ENCODE results near the gene CLCNKA.
A peak's percentile ranks its signal among the peaks of the same experiment; 100 is the strongest.
"Not testable (repeated sequence)": the region's sequence is repeated elsewhere in the genome, so short reads cannot be mapped to it uniquely, and the experiment has no call there.

Gene CLCNKA

DNA sequence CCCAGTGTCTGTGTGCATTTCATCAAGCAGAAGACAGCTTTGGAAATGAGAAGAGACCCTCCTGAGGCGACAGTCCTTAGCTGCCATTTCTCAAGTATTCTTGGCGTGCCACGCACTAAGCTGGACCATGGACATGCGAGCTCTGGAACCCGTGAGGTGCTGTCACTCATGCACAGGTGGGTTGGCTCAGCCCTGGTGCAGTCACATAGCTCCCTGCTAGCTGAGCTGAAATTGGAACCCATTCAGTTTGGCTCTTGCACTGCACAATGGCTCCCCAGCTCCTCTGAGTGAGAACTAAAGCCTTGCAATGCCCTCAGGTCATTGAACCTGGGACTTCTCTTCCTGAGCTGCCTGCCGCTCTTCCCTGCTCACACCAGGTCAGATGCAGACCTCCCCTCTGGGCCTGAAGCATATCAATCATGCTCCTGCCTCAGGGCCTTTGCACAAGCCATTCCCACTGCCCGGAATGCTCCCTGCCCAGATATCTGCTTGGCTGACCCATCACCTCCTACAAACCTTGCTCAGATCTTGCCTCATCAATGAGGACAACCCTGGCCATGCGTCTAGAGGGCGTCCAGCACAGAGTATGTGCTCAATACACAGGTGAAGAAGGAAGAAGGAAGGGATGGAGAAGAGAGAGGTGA is 24.1 kb upstream of the CLCNKA start:
- no peak for DNase-seq

DNA sequence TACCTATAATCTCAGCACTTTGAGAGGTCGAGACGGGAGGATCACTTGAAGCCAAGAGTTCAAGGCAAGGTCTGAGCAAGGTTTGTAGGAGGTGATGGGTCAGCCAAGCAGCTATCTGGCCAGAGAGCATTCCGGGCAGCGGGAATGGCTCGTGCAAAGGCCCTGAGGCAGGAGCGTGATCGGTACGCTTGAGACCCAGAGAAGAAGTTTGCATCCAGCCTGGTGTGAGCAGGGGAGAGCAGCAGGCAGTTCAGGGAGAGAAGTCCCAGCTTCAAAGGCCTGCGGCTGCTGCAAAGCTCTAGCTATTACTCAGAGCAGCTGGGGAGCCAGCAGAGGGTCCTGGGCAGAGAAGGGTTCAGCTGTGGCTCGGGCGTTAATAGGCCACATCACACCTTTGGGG is 22.9 kb upstream of the CLCNKA start:
- no peak for DNase-seq

GRCh38 chr1:16001274-16001673 is 20.6 kb upstream of the CLCNKA start:
- not testable (repeated sequence) for DNase-seq

GRCh38 chr1:16005597-16005996 is 16.2 kb upstream of the CLCNKA start:
- no peak for DNase-seq

GRCh38 chr1:16006010-16006409 is 15.8 kb upstream of the CLCNKA start:
- no peak for DNase-seq

GRCh38 chr1:16006552-16007485 is 15.0 kb upstream of the CLCNKA start:
- DNase-seq = peak; percentile 29

DNA sequence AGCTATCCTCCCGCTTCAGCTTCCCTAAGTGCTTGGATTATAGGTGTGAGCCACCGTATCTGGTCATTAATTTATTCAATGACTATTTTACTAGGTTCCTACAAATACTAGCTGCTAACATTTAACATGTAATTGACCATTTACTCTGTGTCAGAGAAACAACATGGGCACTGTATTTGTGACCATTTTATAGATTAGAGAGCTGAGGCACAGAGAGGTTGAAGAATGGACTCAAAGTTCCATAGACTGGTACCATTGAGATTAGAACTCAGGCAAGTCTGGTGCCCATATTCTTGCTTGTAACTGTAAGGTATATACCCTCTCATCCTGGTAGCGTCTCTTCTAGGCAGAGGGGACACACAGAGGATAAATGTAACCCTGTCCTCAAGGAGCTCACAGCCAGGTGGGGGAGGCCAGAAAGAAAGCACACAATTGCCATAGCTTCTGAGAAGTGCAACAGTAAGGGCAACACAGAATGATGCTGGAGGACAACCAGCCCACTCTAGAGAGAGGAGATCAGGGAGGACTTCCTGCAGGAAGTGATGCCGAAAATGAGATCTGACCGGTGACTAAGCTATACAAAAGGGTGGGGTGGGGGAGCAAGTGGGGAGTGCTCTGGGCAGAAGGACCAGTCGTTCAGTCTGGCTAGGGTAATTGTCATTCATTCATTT is 14.0 kb upstream of the CLCNKA start:
- no peak for DNase-seq

- peak; percentile 82 for DNase-seq
Observed at GRCh38 chr1:16009030-16009460, 12.8 kb upstream of the CLCNKA start.

DNA sequence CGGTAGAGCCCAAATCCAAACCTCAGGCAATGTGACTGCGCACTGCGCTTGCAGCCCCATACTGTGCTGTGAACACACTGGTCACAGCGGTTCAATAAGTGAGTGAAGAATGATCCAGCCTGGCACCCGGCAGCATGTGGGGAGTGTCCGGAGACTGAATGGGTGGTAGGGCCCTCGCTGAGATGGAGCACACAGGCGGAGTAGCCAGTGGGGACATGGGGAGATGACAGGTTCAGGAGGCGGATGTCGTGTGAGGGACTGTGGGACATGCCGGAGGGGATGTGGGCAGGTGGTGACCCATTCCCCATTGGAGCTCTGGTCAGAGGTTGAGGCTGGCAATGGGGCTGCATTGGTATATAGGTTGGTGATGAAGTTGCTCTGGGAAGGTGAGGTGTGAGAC is 12.2 kb upstream of the CLCNKA start:
- DNase-seq = no peak

DNA sequence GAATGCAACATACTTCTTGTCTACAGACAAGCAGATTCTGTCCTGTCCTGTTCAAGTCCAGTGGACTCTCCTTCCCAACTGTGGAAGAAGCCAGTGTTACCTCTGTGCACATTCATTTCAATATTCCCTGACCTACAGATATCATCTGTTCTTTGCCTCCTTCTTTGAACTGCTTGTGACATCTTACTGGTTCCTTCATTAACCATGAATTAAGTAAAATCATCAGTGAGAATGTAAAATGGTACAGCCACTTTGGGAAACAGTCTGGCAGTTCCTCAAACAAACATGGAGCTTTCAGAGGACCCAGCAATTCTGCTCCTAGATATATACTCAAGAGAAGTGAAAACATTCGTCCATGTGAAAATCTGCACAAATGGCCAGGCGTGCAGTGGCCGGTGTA is 11.0 kb upstream of the CLCNKA start:
- no peak for DNase-seq

DNA sequence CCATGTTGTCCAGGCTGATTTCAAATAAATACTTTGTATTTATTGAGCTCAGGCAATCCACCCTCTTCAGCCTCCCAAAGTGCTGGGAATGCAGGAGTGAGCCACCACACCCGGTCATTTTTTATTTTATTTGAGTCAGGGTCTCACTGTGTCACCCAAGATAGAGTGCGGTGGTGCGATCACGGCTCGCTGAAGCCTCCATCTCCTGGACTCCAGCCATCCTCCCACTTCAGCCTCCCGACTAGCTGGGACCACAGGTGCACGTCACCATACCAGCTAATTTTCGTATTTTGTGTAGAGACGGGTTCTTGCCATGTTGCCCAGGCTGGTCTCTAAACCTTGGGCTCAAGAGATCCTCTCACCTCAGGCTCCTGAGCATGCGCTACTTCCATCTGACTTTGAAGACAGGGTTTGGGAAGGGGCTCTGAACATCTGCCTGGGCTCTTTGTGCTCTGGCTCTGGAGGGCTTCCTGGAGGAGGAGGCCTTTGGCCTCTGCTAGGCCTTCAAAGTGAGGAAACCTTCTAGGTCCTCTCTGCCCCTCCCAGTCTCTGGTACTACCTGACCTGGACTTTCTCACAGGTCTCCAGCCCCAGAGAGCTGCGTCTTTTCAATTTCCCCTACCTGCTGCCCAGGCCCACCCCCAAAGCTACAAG is 9.8 kb upstream of the CLCNKA start:
- no peak for DNase-seq

DNA sequence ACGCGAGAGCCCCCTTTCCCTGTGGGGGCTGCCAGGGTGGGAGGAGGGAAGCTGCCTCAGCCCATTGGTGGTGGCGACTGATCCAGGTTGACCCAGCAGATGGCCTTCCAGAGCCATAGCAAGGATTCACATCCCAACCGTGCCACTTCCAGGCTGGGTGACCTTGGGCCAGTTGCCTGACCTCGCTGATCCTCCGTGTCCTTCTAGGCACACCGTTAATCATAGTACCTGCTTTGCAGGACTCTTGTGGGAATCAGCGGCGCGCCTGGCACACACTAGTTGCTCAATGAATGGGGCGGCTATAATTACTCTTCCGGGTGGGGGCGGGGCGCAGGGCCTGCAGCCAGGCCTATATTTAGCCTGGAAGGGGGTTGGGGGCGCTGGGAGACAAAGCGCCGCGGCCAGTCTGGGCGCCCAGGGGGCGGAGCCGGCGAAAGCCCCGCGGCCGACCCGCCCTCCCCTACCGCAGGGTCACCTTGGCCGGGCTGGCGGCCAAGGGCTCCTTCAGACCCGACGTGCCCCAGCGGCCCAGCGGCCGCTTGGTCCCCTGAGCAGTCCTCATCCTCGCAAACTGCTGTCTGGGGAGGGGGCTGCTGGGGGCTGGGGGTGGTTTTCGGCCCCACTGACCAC is 9.1 kb upstream of the CLCNKA start:
- DNase-seq = peak; percentile 60

DNA sequence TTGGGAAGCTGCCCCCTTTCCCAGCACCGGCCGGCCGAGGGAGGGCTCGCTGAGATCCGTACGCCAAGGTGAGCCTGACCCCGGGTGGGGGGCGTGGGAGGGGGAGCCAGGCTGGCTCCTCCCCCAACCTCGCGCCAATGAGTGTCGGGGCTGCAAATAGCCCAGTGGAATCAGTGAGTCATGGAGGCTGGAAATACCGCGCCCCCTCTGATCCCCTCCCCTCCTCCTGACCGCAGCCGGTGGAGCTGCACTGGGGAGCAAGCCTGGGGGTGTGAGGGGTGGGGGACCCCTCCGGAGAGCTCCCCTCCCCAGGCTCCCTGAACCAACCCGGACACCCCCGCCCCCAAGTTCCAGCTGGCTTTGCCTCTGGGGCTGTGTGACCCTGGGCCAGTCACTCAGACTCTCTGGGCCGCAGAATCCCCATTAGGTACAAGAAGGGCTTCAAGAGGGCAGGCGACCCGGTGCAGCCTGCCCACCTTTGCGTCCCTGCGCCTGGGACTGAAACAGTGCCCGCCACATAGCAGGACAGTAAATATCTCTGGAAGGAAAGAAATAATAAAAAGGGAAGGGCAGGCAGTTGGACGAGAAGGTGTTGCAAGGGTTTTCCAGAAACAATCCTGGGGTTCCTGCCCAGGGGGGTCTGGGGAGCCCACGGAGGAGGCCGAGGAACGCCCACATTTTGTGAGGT is 8.5 kb upstream of the CLCNKA start:
- DNase-seq = peak; percentile 70

- DNase-seq = no peak
Observed at GRCh38 chr1:16013908-16014258, 8.0 kb upstream of the CLCNKA start.

DNA sequence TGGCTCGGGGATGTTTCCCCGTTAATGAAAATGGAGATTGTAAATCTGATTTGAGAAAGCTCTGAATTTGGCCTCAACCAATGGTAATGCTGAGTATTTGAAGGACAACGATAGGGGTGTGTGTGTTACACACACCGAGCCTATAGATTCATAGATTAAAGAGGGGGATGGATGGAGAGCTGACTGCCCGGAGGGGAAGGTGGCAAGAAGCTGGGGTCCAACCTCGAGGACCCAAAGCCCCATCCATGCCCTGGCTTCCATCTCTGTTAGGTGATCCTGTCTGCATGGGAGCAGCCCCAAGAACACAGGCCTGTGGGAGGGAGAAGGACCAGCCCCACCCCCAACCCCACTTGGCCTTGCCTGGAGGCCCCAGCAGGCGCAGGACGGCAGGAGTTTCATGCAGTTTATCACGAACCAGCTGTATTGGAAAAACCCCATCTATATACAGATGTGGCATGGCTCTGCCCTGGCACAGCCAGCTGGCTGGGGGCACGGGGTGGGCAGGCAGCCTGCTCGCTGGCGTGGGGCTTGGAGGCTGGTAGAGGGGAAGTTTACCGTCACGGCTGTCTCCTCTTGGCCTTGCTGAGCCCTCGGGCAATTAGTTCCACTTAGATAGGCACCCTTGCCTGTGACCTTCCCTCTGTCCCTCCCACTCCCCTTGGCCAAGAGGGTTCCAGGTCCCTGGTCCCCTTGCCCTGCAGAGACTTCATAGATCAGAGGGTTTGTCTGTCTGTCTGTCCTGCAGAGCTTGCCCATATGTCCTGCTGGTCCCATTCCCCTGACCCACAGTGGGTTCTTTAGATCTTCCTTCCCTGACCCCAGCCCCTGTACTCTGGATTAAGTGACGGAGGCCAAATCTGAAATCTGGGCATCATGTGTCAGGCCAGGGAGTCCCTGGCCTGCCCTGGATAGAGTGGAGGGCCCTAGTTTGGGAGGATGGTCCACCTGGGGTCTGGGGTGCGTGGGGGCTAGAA is 7.0 kb upstream of the CLCNKA start:
- DNase-seq = no peak

DNA sequence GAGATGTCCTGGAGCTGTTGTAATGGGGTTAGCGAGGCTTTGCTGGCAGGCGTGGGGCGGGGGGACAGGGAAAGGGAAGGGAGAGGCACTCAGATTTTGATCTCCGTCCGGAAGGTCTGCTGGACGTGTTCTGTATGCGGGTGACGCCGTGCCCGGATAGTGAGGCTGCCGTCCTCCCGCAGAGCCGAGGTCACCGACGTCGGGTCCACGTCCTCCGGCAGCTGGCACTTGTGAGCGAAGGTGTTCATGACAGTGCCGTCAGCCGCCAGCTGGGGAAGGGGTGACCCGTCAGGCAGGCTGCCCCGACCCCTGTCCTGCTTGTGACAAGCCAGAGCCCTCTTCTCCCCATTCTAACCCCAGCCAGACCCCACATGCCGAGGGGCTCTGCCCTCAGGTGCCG is 6.3 kb upstream of the CLCNKA start:
- DNase-seq = no peak

- no peak for DNase-seq
Observed at GRCh38 chr1:16015960-16016901, 5.6 kb upstream of the CLCNKA start.

DNA sequence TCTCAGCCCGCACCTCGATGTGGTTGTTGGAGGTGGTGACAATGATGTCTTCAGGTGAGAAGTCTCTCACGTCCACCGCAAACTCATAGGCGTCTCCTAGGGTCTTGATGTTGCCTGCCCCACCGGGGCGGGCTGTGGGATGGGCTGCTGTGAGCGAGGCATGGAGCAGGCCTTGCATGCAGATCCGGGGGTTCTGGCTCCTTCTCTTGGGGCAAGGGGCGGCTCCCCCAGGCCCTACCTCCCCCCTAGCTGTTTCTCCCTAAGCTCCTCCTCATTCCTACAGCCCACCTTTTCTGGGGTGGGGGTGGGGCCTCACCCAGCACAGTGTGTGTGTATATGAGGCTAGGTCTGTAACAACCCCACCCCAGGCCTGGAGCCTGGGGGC is 4.8 kb upstream of the CLCNKA start:
- no peak for DNase-seq

DNA sequence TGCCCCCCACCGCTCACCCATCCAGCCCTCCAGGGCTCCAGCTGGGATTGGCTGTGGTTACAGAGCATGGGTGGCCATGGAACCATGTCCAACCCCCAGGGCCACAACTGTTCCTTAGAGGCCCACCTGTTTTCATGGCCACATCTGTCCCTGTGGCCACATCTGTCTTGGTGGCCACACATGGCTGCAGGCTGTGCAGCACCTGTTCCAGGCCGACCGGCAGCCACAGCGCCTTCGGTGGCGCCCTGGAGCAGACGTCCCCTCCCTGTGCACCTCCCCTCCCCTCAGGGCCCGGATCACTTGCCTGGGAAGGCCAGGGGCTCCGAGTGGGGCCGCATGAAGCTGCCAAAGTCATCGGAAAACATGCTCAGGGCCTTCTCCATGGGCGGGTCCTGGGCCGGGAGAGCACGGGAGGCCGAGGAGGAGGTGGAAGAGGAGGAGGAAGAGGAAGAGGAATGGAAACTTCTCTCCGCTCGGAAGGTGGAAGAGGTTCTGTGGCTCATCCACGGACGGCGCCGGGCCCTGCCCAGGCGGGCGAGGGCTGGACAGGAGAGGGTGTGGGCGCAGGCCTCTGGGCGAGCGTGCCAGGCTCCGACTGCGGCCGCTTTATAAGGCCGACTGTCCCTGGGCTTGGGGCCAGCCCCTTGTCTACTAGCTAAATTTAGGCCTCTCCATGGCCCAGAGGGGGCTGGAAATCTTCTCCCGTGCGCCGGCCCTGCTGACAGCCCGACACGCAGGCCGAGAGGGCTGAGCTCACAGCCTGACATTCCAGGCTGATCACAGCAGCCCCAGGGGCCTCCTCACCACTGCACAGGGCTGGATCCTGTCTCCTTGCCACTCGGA is 4.2 kb upstream of the CLCNKA start, which contains the start of gene HSPB7:
HSPB7 (minus strand) TSS at position 583 of the 843 bp plus-strand sequence; CDS start at position 503, 80 bp downstream.
- DNase-seq = no peak

All from stimulated activated CD4-positive, alpha-beta T cell treated with anti-CD3 and anti-CD28 coated beads, Interleukin-15, amount 100 ng/mL, for 24 hours (primary cell).